Measurements from ENCODE around the gene CCSER1. TPM values are rescaled to one million over a fixed set of nuclear protein-coding genes. Genes with fewer than 3 reads are reported as not detected.

Gene CCSER1
- total RNA-seq, 1 donor from 2014 or later: 15.7 TPM

- Mint-ChIP-seq H3K4me1 (ENCODE audit: low read depth, unreplicated experiment) (no peaks in the 10 kb centered on the region), H3K27ac (ENCODE audit: unreplicated experiment) (no peak overlapping the region), H3K36me3 (ENCODE audit: unreplicated experiment) (no peaks in the 10 kb centered on the region), H3K9me3 (ENCODE audit: unreplicated experiment) (no peaks in the 10 kb centered on the region), H3K27me3 (ENCODE audit: unreplicated experiment) (peaks cover 1% of the 10 kb centered on the region), H3K4me3 (ENCODE audit: unreplicated experiment) (no peak overlapping the region)
- no peak for DNase-seq
- no peak for TF ChIP-seq CTCF (IDR thresholded peaks at IDR 0.05; ENCODE audit: partially characterized antibody, unreplicated experiment)
These were observed 119.6 kb downstream of the CCSER1 start for GRCh38 chr4:90246816-90247215.

DNA sequence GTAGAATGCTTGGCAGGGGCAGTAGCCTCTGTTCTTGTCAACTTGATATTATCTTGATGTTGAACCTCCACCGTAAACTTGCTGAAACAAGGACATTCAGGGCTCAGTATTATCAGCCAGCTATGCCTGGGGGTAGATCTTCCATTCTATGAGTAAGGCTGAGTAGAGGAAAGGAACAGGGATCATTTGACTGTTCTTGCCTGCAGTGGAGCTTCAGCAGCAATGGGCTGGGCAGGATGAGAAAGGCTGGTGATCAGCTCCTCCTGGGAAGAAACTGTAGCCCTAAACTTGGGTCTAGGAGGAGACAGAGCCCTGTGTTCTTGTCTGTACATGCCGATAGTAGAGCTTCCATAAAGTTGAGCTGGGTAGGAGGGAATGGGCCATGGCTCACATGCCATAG, 127.2 kb downstream of the CCSER1 start:
- Mint-ChIP-seq H3K4me1 (ENCODE audit: low read depth, unreplicated experiment) (no peaks in the 10 kb centered on the region), H3K36me3 (ENCODE audit: unreplicated experiment) (no peaks in the 10 kb centered on the region), H3K9me3 (ENCODE audit: unreplicated experiment) (no peaks in the 10 kb centered on the region), H3K4me3 (ENCODE audit: unreplicated experiment) (no peak overlapping the region), H3K27ac (ENCODE audit: unreplicated experiment) (no peak overlapping the region), H3K27me3 (ENCODE audit: unreplicated experiment) (no peaks in the 10 kb centered on the region)
- no peak for DNase-seq
- no peak for TF ChIP-seq CTCF (IDR thresholded peaks at IDR 0.05; ENCODE audit: partially characterized antibody, unreplicated experiment)

DNA sequence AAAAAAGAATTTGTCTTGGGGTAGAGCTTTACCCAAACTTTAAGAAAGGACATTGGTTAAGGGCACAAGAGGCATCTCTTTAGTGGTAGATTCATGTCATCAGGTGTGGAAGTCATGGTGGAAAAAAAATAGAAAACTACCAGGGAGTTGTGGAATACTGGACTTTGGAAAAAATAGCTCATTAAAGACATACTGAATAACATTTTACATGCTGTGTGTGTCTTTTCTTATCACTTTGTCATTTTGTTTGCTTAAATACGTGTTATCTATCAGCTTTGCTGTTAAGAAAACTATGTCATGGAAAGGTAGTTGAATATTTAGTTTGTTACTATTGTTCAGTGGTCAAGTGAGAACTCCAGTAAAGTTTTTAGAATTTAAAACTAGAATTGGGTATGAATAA, 147.0 kb downstream of the CCSER1 start:
- no peak overlapping the region for H3K27ac Mint-ChIP-seq (ENCODE audit: unreplicated experiment)
- H3K9me3 Mint-ChIP-seq (ENCODE audit: unreplicated experiment): no peaks in the 10 kb centered on the region
- no peaks in the 10 kb centered on the region for H3K27me3 Mint-ChIP-seq (ENCODE audit: unreplicated experiment)
- H3K4me1 Mint-ChIP-seq (ENCODE audit: low read depth, unreplicated experiment): no peaks in the 10 kb centered on the region
- H3K4me3 Mint-ChIP-seq (ENCODE audit: unreplicated experiment): no peak overlapping the region
- TF ChIP-seq CTCF (IDR thresholded peaks at IDR 0.05; ENCODE audit: partially characterized antibody, unreplicated experiment): no peak
- H3K36me3 Mint-ChIP-seq (ENCODE audit: unreplicated experiment): no peaks in the 10 kb centered on the region
- DNase-seq: no peak

- Mint-ChIP-seq H3K36me3 (ENCODE audit: unreplicated experiment) (no peaks in the 10 kb centered on the region), H3K27ac (ENCODE audit: unreplicated experiment) (no peak overlapping the region), H3K4me3 (ENCODE audit: unreplicated experiment) (no peak overlapping the region), H3K9me3 (ENCODE audit: unreplicated experiment) (no peaks in the 10 kb centered on the region), H3K27me3 (ENCODE audit: unreplicated experiment) (no peaks in the 10 kb centered on the region), H3K4me1 (ENCODE audit: low read depth, unreplicated experiment) (no peaks in the 10 kb centered on the region)
- no peak for DNase-seq
- no peak for TF ChIP-seq CTCF (IDR thresholded peaks at IDR 0.05; ENCODE audit: partially characterized antibody, unreplicated experiment)
These were observed 153.8 kb downstream of the CCSER1 start for GRCh38 chr4:90280954-90281353.

DNA sequence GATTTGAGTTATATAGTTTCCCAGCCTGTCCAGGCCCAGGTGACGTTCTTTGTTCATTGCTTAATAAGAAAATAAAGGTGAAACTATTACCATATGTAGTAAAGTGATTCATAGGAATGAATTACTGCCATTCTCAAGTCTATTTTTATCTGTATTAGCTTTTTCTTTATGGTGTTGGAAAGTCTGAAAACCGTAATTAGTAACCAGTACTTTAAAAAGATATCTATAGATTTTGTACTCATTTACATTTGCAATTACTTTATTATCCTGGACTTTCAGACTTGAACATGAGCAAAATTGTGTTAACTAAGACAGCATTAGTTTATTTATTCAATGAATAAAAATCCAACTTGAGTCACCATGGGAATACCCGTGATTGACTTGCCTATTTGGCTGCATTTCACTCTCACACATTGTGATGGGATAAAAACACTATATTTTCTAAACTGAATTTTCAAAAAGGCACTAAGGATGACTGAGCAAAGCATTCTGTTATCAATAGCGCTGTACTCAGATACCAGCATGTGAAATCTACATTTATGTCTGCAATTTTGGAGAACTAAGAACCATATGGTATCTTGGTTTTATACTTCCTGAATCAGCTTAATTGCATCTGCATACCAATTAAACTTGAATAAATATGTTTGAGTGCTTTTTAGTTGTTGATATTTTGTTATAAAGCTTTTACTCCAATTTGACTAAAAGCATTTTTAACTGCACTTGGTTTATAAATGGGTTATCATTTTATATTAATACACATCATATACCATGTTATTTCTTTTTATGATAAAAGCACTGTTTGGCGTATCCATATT, 154.6 kb downstream of the CCSER1 start:
- Mint-ChIP-seq H3K4me1 (ENCODE audit: low read depth, unreplicated experiment) (no peaks in the 10 kb centered on the region), H3K9me3 (ENCODE audit: unreplicated experiment) (no peaks in the 10 kb centered on the region), H3K4me3 (ENCODE audit: unreplicated experiment) (no peak overlapping the region), H3K27me3 (ENCODE audit: unreplicated experiment) (no peaks in the 10 kb centered on the region), H3K27ac (ENCODE audit: unreplicated experiment) (no peak overlapping the region), H3K36me3 (ENCODE audit: unreplicated experiment) (no peaks in the 10 kb centered on the region)
- DNase-seq: no peak
- TF ChIP-seq CTCF (IDR thresholded peaks at IDR 0.05; ENCODE audit: partially characterized antibody, unreplicated experiment): no peak
